Endothelial cell of umbilical vein (primary cell): Measurements from ENCODE around the gene CHRNE. TPM values are rescaled to one million over a fixed set of nuclear protein-coding genes. Genes with fewer than 3 reads are reported as not detected.

Experiments
- BruUV-seq: library from RNA; stranded (reverse); fragments of 400-500 nt; replicated peaks from 2 replicates; lab custom pipeline; 2021; lab: Mats Ljungman, UMichigan
- CTCF ChIA-PET: fragments of 300-600, 350-600 bp; sonication (Branson Sonifier 250); formaldehyde crosslinking; loops from one replicate; lab custom pipeline; 2021; ENCODE audit warnings: antibody characterized with exemption, inconsistent platforms; lab: Charles Lee
- POLR2A ChIA-PET: fragments of 300-600, 350-600 bp; sonication (Branson Sonifier 250); formaldehyde crosslinking; loops from one replicate; lab custom pipeline; 2021; ENCODE audit warnings: antibody characterized with exemption, inconsistent platforms; lab: Charles Lee
- DNase-seq: peaks from one replicate; pipeline ENCODE4 v3.0.0-alpha.2; 2011; ENCODE audit warnings: low read depth, low spot score
- FAIRE-seq: peaks from 2 replicates; lab custom pipeline; 2011; peaks lifted over from hg19 to GRCh38; lab: Jason Lieb, UNC
- H2AFZ ChIP-seq: 2 replicates; pipeline ENCODE4 v1.6.0; 2012; ENCODE audit warnings: low read depth, low read length, control low read depth, inconsistent platforms
- H3K27ac ChIP-seq: 2 replicates; pipeline ENCODE4 v1.5.1; 2011; ENCODE audit warnings: low read depth, mild to moderate bottlenecking, control low read depth, low read length, moderate library complexity; ENCODE audit not compliant: insufficient read depth
- H3K27me3 ChIP-seq, 2 experiments: 2 replicates each; pipeline versions ENCODE4 v1.6.0 to v1.6.1; 2011; ENCODE audit warnings: low read length in 2 of 2, mixed read lengths in 1 of 2; ENCODE audit not compliant: control insufficient read depth in 2 of 2, insufficient read depth in 2 of 2
- H3K36me3 ChIP-seq, 2 experiments: 2 replicates in 1 of 2; 3 replicates in 1 of 2; pipeline ENCODE4 v1.5.1; 2011; ENCODE audit warnings: low read length in 2 of 2, mild to moderate bottlenecking in 1 of 2, moderate library complexity in 1 of 2; ENCODE audit not compliant: control insufficient read depth in 2 of 2, insufficient read depth in 2 of 2; ENCODE audit errors: extremely low read depth in 1 of 2
- H3K4me1 ChIP-seq: 3 replicates; pipeline ENCODE4 v1.5.1; 2011; ENCODE audit warnings: mild to moderate bottlenecking, low read length; ENCODE audit not compliant: control insufficient read depth, insufficient read depth; ENCODE audit errors: extremely low read depth
- H3K4me2 ChIP-seq: 2 replicates; pipeline ENCODE4 v1.6.1; 2011; ENCODE audit warnings: low read length, control low read depth, mixed read lengths; ENCODE audit not compliant: insufficient read depth
- H3K4me3 ChIP-seq, 3 experiments: fragments of 200-600 bp in 1 of 3; sonication (generic), shearing (Covaris generic) in 1 of 3; replicated peaks in 1 of 3; 2 replicates each; pipeline ENCODE4 v1.5.1; 2011 to 2016; ENCODE audit warnings: control low read depth in 3 of 3, low read length in 3 of 3, mild to moderate bottlenecking in 2 of 3, inconsistent platforms in 1 of 3, low read depth in 1 of 3, moderate library complexity in 1 of 3; ENCODE audit not compliant: insufficient read depth in 1 of 3
- H3K79me2 ChIP-seq: 2 replicates; pipeline ENCODE4 v1.6.0; 2012; ENCODE audit warnings: low read length, inconsistent platforms; ENCODE audit not compliant: control insufficient read depth, insufficient read depth
- H3K9ac ChIP-seq: replicated peaks from 2 replicates; pipeline ENCODE3; 2011; ENCODE audit warnings: low read length, control low read depth; ENCODE audit not compliant: insufficient read depth; ENCODE audit errors: extremely low read depth
- H3K9me1 ChIP-seq: replicated peaks from 3 replicates; pipeline ENCODE4 v1.6.0; 2011; ENCODE audit warnings: mild to moderate bottlenecking, low read length; ENCODE audit not compliant: control insufficient read depth, insufficient read depth; ENCODE audit errors: extremely low read depth
- H3K9me3 ChIP-seq: replicated peaks from 2 replicates; pipeline ENCODE4 v1.5.1; 2012; ENCODE audit warnings: low read length, inconsistent platforms; ENCODE audit not compliant: control insufficient read depth, insufficient read depth
- H4K20me1 ChIP-seq: replicated peaks from 2 replicates; pipeline ENCODE3; 2011; ENCODE audit warnings: mild to moderate bottlenecking, low read length; ENCODE audit not compliant: control insufficient read depth, insufficient read depth; ENCODE audit errors: extremely low read depth
- EZH2 ChIP-seq: IDR thresholded peaks from 2 replicates; pipeline ENCODE4 v1.6.1; 2012; ENCODE audit warnings: borderline replicate concordance, low read depth, mild to moderate bottlenecking, moderate library complexity, low read length, inconsistent platforms; ENCODE audit not compliant: severe bottlenecking
- FOS ChIP-seq: IDR thresholded peaks from 2 replicates; pipeline ENCODE4 v1.6.1; 2011; ENCODE audit warnings: mild to moderate bottlenecking, low read length, moderate library complexity, borderline replicate concordance; ENCODE audit not compliant: insufficient read depth
- GATA2 ChIP-seq: IDR thresholded peaks from 2 replicates; pipeline ENCODE4 v1.7.0; 2011; ENCODE audit warnings: low read depth, mild to moderate bottlenecking, moderate library complexity, mixed read lengths, low read length; ENCODE audit not compliant: insufficient read length, insufficient read depth
- JUN ChIP-seq: IDR thresholded peaks from 2 replicates; pipeline ENCODE4 v1.6.1; 2011; ENCODE audit warnings: borderline replicate concordance, low read depth; ENCODE audit not compliant: insufficient read length, insufficient read depth
- MYC ChIP-seq: IDR thresholded peaks from one replicate; pipeline ENCODE4 v1.6.1; 2011; ENCODE audit warnings: mild to moderate bottlenecking, low read depth, low read length
- POLR2A ChIP-seq: IDR thresholded peaks from 2 replicates; pipeline ENCODE4 v1.6.1; 2012; ENCODE audit warnings: low read depth, mild to moderate bottlenecking, control low read depth, low read length
- POLR2AphosphoS5 ChIP-seq: IDR thresholded peaks from 2 replicates; pipeline ENCODE4 v1.6.1; 2012; ENCODE audit warnings: low read depth, mild to moderate bottlenecking, control low read depth, low read length, moderate library complexity; ENCODE audit not compliant: insufficient read depth
- dilution Hi-C: fragments of 300-500 bp; cut with MboI; formaldehyde crosslinking; loops from one replicate; pipeline ENCODE4 v1.15.0; 2019; ENCODE audit warnings: low sequenced_read_pairs; ENCODE audit not compliant: extremely low pct_ligation_motif_present
- intact Hi-C: fragments of 100-400 bp; cut with micrococcal nuclease; formaldehyde crosslinking; loops from one replicate; pipeline ENCODE4 v1.10.0; 2022
- polyA plus RNA-seq, 4 experiments: library from polyadenylated mRNA; depleted of rRNA in 3 of 4; stranded (reverse) in 3 of 4; unstranded in 1 of 4; fragments of >200 nt; gene quantifications; 2 replicates each; pipeline versions ENCODE4 v1.2.1 to v1.2.3, GENCODE V29; 2011 to 2012; ENCODE audit warnings: missing spikeins in 1 of 4
- total RNA-seq: library from RNA; stranded (reverse); gene quantifications from 2 replicates; pipeline ENCODE4 v1.2.3, GENCODE V29; 2021
- TF ChIP-seq, protein P1 (sequence below): IDR thresholded peaks from 2 replicates; pipeline ENCODE4 v1.6.1; 2011; ENCODE audit not compliant: insufficient read depth, insufficient read length
- TF ChIP-seq, protein P2 (sequence below), 2 donors: IDR thresholded peaks; 1 replicate in 1 of 2; 2 replicates in 1 of 2; pipeline ENCODE4 v1.5.1; 2011; ENCODE audit warnings: low read length in 2 of 2, mild to moderate bottlenecking in 2 of 2, moderate library complexity in 2 of 2, control low read depth in 1 of 2, inconsistent platforms in 1 of 2, low read depth in 1 of 2; ENCODE audit not compliant: insufficient read depth in 1 of 2; ENCODE audit errors: extremely low read depth in 1 of 2

CHRNE gene
- total and polyA plus RNA-seq, 2 donors (not counting 3 experiments of a cell fraction or from before 2014, with no cell fraction given): 0.84 to 1.1 TPM

DNA sequence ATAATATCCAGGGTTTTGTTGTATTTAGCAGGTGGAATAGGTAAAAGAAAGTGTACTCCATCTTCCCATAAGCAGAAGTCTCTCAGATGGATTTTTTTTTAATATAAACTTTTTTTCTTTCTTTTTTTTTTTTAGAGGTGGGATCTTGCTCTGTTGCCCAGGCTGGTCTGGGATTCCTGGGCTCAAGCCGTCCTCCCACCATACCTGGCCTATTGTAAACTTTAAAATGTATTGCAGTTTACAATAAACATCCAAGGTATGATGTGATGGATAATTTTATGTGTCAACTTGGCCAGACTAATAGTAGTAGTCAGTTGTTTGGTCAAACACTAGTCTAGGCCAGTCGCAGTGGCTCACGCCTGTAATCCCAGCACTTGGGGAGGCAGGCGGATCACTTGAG, 18.4 kb upstream of the CHRNE start:
- ChIA-PET POLR2A (no interaction called here), CTCF (interaction anchor here (4.3 kb wide), 1 partner anchor 12 kb away, joined by 24 read pairs; no protein-coding TSS in a partner anchor)
- Histone ChIP-seq H3K27me3 (no peaks in the 10 kb centered on the region), H3K79me2 (no peaks in the 10 kb centered on the region), H4K20me1 (no peaks in the 10 kb centered on the region), H3K4me2 (no peak overlapping the region), H3K27ac (no peak overlapping the region), H2AFZ (no peak overlapping the region), H3K9me1 (no peaks in the 10 kb centered on the region), H3K4me1 (no peaks in the 10 kb centered on the region), H3K9ac (no peak overlapping the region), H3K9me3 (no peaks in the 10 kb centered on the region), H3K36me3 (no peaks in the 10 kb centered on the region), H3K4me3 (no peak overlapping the region)
- dilution Hi-C loops: no loop called here
- intact Hi-C loops: no loop called here
- no peak for FAIRE-seq
- no peak for TF ChIP-seq GATA2
- TF ChIP-seq, protein P1, sequence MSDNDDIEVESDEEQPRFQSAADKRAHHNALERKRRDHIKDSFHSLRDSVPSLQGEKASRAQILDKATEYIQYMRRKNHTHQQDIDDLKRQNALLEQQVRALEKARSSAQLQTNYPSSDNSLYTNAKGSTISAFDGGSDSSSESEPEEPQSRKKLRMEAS: no peak
- TF ChIP-seq MYC: no peak
- BruUV-seq: no TSS peak
- no peak for DNase-seq

DNA sequence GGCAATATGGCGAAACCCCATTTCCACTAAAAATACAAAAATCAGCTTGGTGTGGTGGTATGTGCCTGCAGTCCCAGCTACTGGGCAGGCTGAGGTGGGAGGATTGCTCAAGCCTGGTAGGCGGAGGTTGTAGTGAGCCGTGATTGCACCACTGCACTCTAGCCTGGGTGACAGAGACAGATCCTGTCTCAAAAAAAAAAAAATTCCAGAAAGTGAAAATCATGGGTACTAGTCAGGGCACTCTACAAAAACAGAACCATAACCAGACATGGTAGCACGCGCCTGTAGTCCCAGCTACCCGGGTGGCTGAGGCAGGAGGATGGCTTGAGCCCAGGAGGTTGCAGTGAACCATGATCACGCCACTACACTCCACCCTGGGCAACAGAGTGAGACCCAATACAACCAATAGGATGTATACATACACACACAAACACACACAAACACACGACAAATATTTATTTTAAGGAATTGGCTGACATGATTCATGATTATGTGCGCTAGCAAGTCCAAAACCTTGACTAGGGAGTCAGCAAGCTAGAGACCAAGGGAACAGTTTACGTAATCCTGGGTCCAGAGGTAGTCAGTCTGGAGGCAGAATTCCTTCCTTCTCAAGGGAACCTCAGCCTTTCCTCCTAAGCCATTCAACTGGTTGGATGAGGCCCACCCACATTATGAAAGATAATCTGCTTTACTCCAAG, 17.6 kb upstream of the CHRNE start:
- dilution Hi-C loops: no loop called here
- no peaks in the 10 kb centered on the region for H3K27me3 ChIP-seq
- ChIA-PET CTCF (interaction anchor here (4.3 kb wide), 1 partner anchor 11 kb away, joined by 24 read pairs; no protein-coding TSS in a partner anchor), POLR2A (no interaction called here)
- H4K20me1 ChIP-seq: no peaks in the 10 kb centered on the region
- DNase-seq (no peak), FAIRE-seq (no peak)
- TF ChIP-seq FOS (no peak), POLR2AphosphoS5 (no peak), JUN (no peak), POLR2A (no peak), MYC (no peak), EZH2 (no peak), GATA2 (no peak)
- TF ChIP-seq, protein P1: no peak
- TF ChIP-seq, protein P2, sequence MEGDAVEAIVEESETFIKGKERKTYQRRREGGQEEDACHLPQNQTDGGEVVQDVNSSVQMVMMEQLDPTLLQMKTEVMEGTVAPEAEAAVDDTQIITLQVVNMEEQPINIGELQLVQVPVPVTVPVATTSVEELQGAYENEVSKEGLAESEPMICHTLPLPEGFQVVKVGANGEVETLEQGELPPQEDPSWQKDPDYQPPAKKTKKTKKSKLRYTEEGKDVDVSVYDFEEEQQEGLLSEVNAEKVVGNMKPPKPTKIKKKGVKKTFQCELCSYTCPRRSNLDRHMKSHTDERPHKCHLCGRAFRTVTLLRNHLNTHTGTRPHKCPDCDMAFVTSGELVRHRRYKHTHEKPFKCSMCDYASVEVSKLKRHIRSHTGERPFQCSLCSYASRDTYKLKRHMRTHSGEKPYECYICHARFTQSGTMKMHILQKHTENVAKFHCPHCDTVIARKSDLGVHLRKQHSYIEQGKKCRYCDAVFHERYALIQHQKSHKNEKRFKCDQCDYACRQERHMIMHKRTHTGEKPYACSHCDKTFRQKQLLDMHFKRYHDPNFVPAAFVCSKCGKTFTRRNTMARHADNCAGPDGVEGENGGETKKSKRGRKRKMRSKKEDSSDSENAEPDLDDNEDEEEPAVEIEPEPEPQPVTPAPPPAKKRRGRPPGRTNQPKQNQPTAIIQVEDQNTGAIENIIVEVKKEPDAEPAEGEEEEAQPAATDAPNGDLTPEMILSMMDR (IDR thresholded peaks at IDR 0.05; ENCODE audit: extremely low read depth in 1 of 2, insufficient read depth in 1 of 2, low read depth in 1 of 2, low read length in 2 of 2): no peak
- no peaks in the 10 kb centered on the region for H3K79me2 ChIP-seq
- H3K27ac ChIP-seq: no peak overlapping the region
- no peak overlapping the region for H2AFZ ChIP-seq
- H3K9me3 ChIP-seq: no peaks in the 10 kb centered on the region
- H3K9me1 ChIP-seq: no peaks in the 10 kb centered on the region
- H3K4me3 ChIP-seq: no peak overlapping the region
- intact Hi-C loops: no loop called here
- H3K4me2 ChIP-seq: no peak overlapping the region
- H3K36me3 ChIP-seq: no peaks in the 10 kb centered on the region
- H3K4me1 ChIP-seq: no peaks in the 10 kb centered on the region
- BruUV-seq: no TSS peak
- H3K9ac ChIP-seq: no peak overlapping the region
